ENCODE results near the gene PRUNE2. TPM values are rescaled to one million over a fixed set of nuclear protein-coding genes. Genes with fewer than 3 reads are reported as not detected.

PRUNE2 gene
- total RNA-seq, 2 experiments from 2014 or later, result 0.38 to 0.44 TPM

DNA sequence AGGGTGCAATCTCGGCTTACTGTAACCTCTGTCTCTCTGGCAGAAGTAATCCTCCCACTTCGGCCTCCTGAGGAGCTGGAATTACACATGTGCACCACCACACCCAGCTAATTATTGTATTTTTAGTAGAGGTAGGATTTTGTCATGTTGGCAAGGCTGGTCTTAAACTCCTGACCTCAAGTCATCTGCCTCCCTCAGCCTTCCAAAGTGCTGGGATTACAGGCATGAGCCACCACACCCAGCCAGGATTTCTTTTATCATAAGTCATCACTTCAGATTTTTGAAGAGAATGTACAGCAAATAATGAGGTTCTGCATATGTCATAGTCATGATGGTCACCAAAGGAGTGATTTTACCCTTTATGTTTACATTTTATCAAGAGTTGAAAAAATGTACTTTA is 338.8 kb downstream of the PRUNE2 start:
- no peak for DNase-seq (ENCODE audit: low spot score)
- no peak for TF ChIP-seq EZH2phosphoT487 (IDR thresholded peaks at IDR 0.05; ENCODE audit: borderline replicate concordance, low read depth, low read length)
- TF ChIP-seq, protein P1, sequence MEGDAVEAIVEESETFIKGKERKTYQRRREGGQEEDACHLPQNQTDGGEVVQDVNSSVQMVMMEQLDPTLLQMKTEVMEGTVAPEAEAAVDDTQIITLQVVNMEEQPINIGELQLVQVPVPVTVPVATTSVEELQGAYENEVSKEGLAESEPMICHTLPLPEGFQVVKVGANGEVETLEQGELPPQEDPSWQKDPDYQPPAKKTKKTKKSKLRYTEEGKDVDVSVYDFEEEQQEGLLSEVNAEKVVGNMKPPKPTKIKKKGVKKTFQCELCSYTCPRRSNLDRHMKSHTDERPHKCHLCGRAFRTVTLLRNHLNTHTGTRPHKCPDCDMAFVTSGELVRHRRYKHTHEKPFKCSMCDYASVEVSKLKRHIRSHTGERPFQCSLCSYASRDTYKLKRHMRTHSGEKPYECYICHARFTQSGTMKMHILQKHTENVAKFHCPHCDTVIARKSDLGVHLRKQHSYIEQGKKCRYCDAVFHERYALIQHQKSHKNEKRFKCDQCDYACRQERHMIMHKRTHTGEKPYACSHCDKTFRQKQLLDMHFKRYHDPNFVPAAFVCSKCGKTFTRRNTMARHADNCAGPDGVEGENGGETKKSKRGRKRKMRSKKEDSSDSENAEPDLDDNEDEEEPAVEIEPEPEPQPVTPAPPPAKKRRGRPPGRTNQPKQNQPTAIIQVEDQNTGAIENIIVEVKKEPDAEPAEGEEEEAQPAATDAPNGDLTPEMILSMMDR (conservative IDR thresholded peaks at IDR 0.05; ENCODE audit: low read length), result no peak
- CTCF ChIA-PET (ENCODE audit: unreplicated experiment), result no interaction called here

DNA sequence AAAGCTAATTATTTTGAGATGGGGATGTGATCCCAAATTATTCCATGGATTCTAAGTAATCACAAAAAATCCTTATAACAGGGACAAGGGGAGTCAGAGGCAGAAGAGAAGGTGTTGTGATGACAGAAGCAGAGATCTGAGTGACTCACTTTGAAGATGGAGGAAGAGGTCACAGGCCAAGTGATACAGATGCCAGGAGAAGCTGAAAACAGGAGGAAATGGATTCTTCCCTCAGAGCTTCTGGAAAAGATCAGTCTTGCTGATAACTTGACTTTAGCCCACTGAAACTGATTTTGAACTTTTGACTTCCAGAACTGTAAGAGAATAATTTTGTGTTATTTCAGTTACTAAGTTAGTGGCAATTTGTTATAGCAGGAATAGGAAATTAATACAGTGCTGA is 341.6 kb downstream of the PRUNE2 start:
- no peaks in the 10 kb centered on the region for H3K79me2 ChIP-seq (ENCODE audit: insufficient read depth, low read depth, low read length)
- TF ChIP-seq, protein P1 (conservative IDR thresholded peaks at IDR 0.05; ENCODE audit: low read length), result no peak
- TF ChIP-seq EZH2phosphoT487 (IDR thresholded peaks at IDR 0.05; ENCODE audit: borderline replicate concordance, low read depth, low read length), result no peak
- H4K20me1 ChIP-seq (ENCODE audit: insufficient read depth, low read length), result no peaks in the 10 kb centered on the region
- DNase-seq (ENCODE audit: low spot score), result no peak
- intact Hi-C loops (cut with micrococcal nuclease; ENCODE audit: unreplicated experiment), result loop anchor here (5.0 kb wide), 3 partner anchors 93 to 152 kb away; no protein-coding TSS in a partner anchor
- ChIA-PET CTCF (ENCODE audit: unreplicated experiment) (no interaction called here), POLR2A (interaction anchor here (0.7 to 2.0 kb wide), 4 partner anchors 12 to 97 kb away, joined by 3 to 8 read pairs (median 3); no protein-coding TSS in a partner anchor)
- no peak overlapping the region for H3K4me3 ChIP-seq (ENCODE audit: low read depth, low read length, poor library complexity, severe bottlenecking)
- no peaks in the 10 kb centered on the region for H3K36me3 ChIP-seq (ENCODE audit: insufficient read depth, low read length)
- H3K4me1 ChIP-seq (ENCODE audit: insufficient read depth, low read length, poor library complexity, severe bottlenecking), result peaks cover 32% of the 10 kb centered on the region
- H3K27ac ChIP-seq (ENCODE audit: low read depth, low read length, poor library complexity, severe bottlenecking), result no peak overlapping the region
- BruUV-seq (replicated peaks), result no TSS peak
- H2AFZ ChIP-seq (ENCODE audit: low read length), result no peak overlapping the region
- H3K9me3 ChIP-seq (ENCODE audit: low read length), result no peaks in the 10 kb centered on the region
- H3K9me2 ChIP-seq (ENCODE audit: insufficient read depth, low read length), result no peaks in the 10 kb centered on the region
- no peak overlapping the region for H3K4me2 ChIP-seq (ENCODE audit: low read length)

More for the DNA sequence above, 338.8 kb downstream of the PRUNE2 start:
- Histone ChIP-seq H3K4me2 (ENCODE audit: low read length) (no peak overlapping the region), H3K36me3 (ENCODE audit: insufficient read depth, low read length) (no peaks in the 10 kb centered on the region; the same call in 1 of the 2 replicates), H4K20me1 (ENCODE audit: insufficient read depth, low read length) (no peaks in the 10 kb centered on the region), H3K9me2 (ENCODE audit: insufficient read depth, low read length) (no peaks in the 10 kb centered on the region), H3K27ac (ENCODE audit: low read depth, low read length, poor library complexity, severe bottlenecking) (no peak overlapping the region), H2AFZ (ENCODE audit: low read length) (no peak overlapping the region), H3K4me1 (ENCODE audit: insufficient read depth, low read length, poor library complexity, severe bottlenecking) (peaks cover 25% of the 10 kb centered on the region), H3K9me3 (ENCODE audit: low read length) (no peaks in the 10 kb centered on the region), H3K79me2 (ENCODE audit: insufficient read depth, low read depth, low read length) (no peaks in the 10 kb centered on the region), H3K4me3 (ENCODE audit: low read depth, low read length, poor library complexity, severe bottlenecking) (no peak overlapping the region)
- POLR2A ChIA-PET, result interaction anchor here (1.3 kb wide), 2 partner anchors 33 to 99 kb away, joined by 3 read pairs; no protein-coding TSS in a partner anchor
- no TSS peak for BruUV-seq (replicated peaks)
- intact Hi-C loops (cut with micrococcal nuclease; ENCODE audit: unreplicated experiment), result no loop called here

DNA sequence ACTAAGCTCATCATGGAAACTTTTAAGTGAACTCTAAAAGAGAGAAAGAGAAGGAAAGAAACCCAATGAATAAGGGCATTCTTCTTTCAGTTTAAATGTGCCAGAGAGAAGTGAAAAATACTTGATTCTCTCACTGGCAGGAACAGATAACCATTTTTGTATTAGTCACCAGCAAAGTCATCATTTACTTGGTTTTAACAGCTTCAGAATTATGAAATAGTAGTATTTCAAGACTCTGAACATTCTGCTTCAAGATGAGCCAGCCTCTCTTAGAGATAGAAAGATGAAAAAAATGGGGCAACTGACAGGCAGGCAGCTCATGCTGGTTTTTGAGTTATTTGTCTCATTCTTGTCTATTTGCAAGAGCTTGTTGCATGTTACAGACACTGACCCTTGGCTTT is 343.4 kb downstream of the PRUNE2 start:
- CTCF ChIA-PET (ENCODE audit: unreplicated experiment), result no interaction called here

More for the DNA sequence above, 343.4 kb downstream of the PRUNE2 start:
- Histone ChIP-seq H4K20me1 (ENCODE audit: insufficient read depth, low read length) (no peaks in the 10 kb centered on the region), H3K27ac (ENCODE audit: low read depth, low read length, poor library complexity, severe bottlenecking) (peak overlapping the region; percentile 49), H3K4me1 (ENCODE audit: insufficient read depth, low read length, poor library complexity, severe bottlenecking) (peaks cover 32% of the 10 kb centered on the region), H3K4me3 (ENCODE audit: low read depth, low read length, poor library complexity, severe bottlenecking) (no peak overlapping the region), H2AFZ (ENCODE audit: low read length) (peak overlapping the region; percentile 63; the same call in 1 of the 2 replicates), H3K79me2 (ENCODE audit: insufficient read depth, low read depth, low read length) (no peaks in the 10 kb centered on the region), H3K9me3 (ENCODE audit: low read length) (0 out of 2 replicates have a peak, but pooled peaks cover 17% of the 10 kb centered on the region), H3K9me2 (ENCODE audit: insufficient read depth, low read length) (no peaks in the 10 kb centered on the region), H3K4me2 (ENCODE audit: low read length) (peak overlapping the region; percentile 63), H3K36me3 (ENCODE audit: insufficient read depth, low read length) (peaks cover 4% of the 10 kb centered on the region; the same call in 1 of the 2 replicates)
- intact Hi-C loops (cut with micrococcal nuclease; ENCODE audit: unreplicated experiment), result loop anchor here (5.0 kb wide), 3 partner anchors 95 to 150 kb away; no protein-coding TSS in a partner anchor
- no TSS peak for BruUV-seq (replicated peaks)
- DNase-seq (ENCODE audit: low spot score), result no peak
- TF ChIP-seq, protein P1 (conservative IDR thresholded peaks at IDR 0.05; ENCODE audit: low read length), result no peak
- no peak for TF ChIP-seq EZH2phosphoT487 (IDR thresholded peaks at IDR 0.05; ENCODE audit: borderline replicate concordance, low read depth, low read length)
- POLR2A ChIA-PET, result interaction anchor here (0.6 to 2.6 kb wide), 21 partner anchors 8 to 1476 kb away, joined by 3 to 20 read pairs (median 4); partner anchors contain the start of gene RFK

Measured in OCI-LY7 (cell line).